IPS DF 6.9 (cell line): ENCODE results near the gene C2CD4D.
A peak's percentile ranks its signal among the peaks of the same experiment; 100 is the strongest.

Experiments
- DNase-seq: peaks from one replicate; pipeline ENCODE4 v3.0.0-alpha.2; 2013; ENCODE audit warnings: low read depth, low spot score
- H3K27ac ChIP-seq: one replicate; pipeline ENCODE4 v1.5.1; 2013; ENCODE audit warnings: low read length, control low read depth
- H3K27me3 ChIP-seq: 2 replicates; pipeline ENCODE4 v1.6.1; 2013; ENCODE audit warnings: mild to moderate bottlenecking, low read length; ENCODE audit not compliant: control insufficient read depth, insufficient read depth
- H3K36me3 ChIP-seq: 2 replicates; pipeline ENCODE4 v1.6.1; 2013; ENCODE audit warnings: low read length; ENCODE audit not compliant: control insufficient read depth, insufficient read depth
- H3K4me1 ChIP-seq: 2 replicates; pipeline ENCODE4 v1.6.1; 2013; ENCODE audit warnings: low read length; ENCODE audit not compliant: control insufficient read depth, insufficient read depth
- H3K4me3 ChIP-seq: 2 replicates; pipeline ENCODE4 v1.5.1; 2013; ENCODE audit warnings: mild to moderate bottlenecking, low read length
- H3K9me3 ChIP-seq: 2 replicates; pipeline ENCODE4 v1.6.1; 2013; ENCODE audit warnings: low read length, inconsistent platforms; ENCODE audit not compliant: control insufficient read depth, insufficient read depth
- WGBS: extraction: QIAGEN DNeasy Blood & Tissue Kit; methylation state at CpG from one replicate; pipeline ENCODE4 v1.1.7; 2013; ENCODE audit warnings: mixed read lengths, missing lambda C conversion rate; ENCODE audit not compliant: insufficient read length, insufficient coverage; 5-methylcytosine and 5-hydroxymethylcytosine counted together

C2CD4D gene

GRCh38 chr1:151805066-151805820 is 34.4 kb downstream of the C2CD4D start, which contains the start of gene LINGO4:
TSS of gene LINGO4 (minus strand) at chr1:151805419. CDS start at chr1:151802704, 2,715 bp downstream.
- Histone ChIP-seq H3K9me3 (no peaks in the 10 kb centered on the region), H3K27ac (no peak within 1 kb of the TSS), H3K4me1 (no peaks in the 10 kb centered on the region; the same call in 1 of the 2 replicates), H3K27me3 (no peaks in the 10 kb centered on the region), H3K36me3 (no peaks in the 10 kb centered on the region), H3K4me3 (no peak within 1 kb of the TSS)
- no CpG with 5 or more reads among the region's 12 CpGs for WGBS
- no peak for DNase-seq

- no CpG with 5 or more reads among the region's 3 CpGs for WGBS
- no peak for DNase-seq
- no peaks in the 10 kb centered on the region; the same call in 1 of the 2 replicates for H3K4me1 ChIP-seq
- H3K9me3 ChIP-seq: no peaks in the 10 kb centered on the region
- no peak overlapping the region for H3K27ac ChIP-seq
- no peak overlapping the region for H3K4me3 ChIP-seq
- no peaks in the 10 kb centered on the region for H3K36me3 ChIP-seq
- H3K27me3 ChIP-seq: no peaks in the 10 kb centered on the region
These were observed 35.7 kb downstream of the C2CD4D start for GRCh38 chr1:151803915-151804314.

DNA sequence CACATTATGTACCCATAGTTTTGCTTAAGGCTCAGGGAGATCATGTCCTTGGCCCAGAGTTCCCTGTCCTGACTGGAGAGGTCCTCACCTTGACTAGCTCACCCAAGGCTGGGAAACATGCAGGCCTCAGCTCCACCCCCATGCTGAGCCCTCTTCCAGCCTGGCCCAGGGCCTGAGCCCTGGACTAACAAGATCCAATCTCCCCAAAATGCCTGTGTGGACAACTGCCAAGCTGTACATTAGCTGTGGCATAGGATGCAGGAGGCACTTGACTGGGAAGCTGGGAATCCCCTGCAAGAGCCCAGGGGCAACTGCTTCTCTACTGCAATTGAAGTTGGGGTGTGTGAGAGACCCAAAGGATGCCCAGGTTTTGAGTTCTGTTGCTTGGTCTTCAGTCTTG is 36.5 kb downstream of the C2CD4D start:
- no peak for DNase-seq
- Histone ChIP-seq H3K36me3 (no peaks in the 10 kb centered on the region), H3K4me3 (no peak overlapping the region), H3K27ac (no peak overlapping the region), H3K4me1 (no peaks in the 10 kb centered on the region; the same call in 1 of the 2 replicates), H3K27me3 (no peaks in the 10 kb centered on the region), H3K9me3 (no peaks in the 10 kb centered on the region)

GRCh38 chr1:151802372-151802771 is 37.2 kb downstream of the C2CD4D start:
- H3K27me3 ChIP-seq: no peaks in the 10 kb centered on the region
- no peaks in the 10 kb centered on the region for H3K36me3 ChIP-seq
- H3K9me3 ChIP-seq: no peaks in the 10 kb centered on the region; the same call in 1 of the 2 replicates
- H3K4me1 ChIP-seq: no peaks in the 10 kb centered on the region; the same call in 1 of the 2 replicates
- H3K4me3 ChIP-seq: no peak overlapping the region
- no CpG with 5 or more reads among the region's 5 CpGs for WGBS
- DNase-seq: no peak
- H3K27ac ChIP-seq: no peak overlapping the region

- Histone ChIP-seq H3K4me3 (no peak overlapping the region), H3K36me3 (no peaks in the 10 kb centered on the region), H3K4me1 (no peaks in the 10 kb centered on the region; the same call in 1 of the 2 replicates), H3K9me3 (no peaks in the 10 kb centered on the region; the same call in 1 of the 2 replicates), H3K27ac (no peak overlapping the region), H3K27me3 (no peaks in the 10 kb centered on the region)
- no CpG with 5 or more reads among the region's 7 CpGs for WGBS
- no peak for DNase-seq
These were observed 37.8 kb downstream of the C2CD4D start for GRCh38 chr1:151801846-151802245.

- Histone ChIP-seq H3K4me1 (no peaks in the 10 kb centered on the region; the same call in 1 of the 2 replicates), H3K4me3 (no peak overlapping the region), H3K9me3 (no peaks in the 10 kb centered on the region; the same call in 1 of the 2 replicates), H3K36me3 (no peaks in the 10 kb centered on the region), H3K27me3 (no peaks in the 10 kb centered on the region), H3K27ac (no peak overlapping the region)
- DNase-seq: no peak
- no CpG with 5 or more reads among the region's 12 CpGs for WGBS
These were observed 38.3 kb downstream of the C2CD4D start for GRCh38 chr1:151801310-151801820.

DNA sequence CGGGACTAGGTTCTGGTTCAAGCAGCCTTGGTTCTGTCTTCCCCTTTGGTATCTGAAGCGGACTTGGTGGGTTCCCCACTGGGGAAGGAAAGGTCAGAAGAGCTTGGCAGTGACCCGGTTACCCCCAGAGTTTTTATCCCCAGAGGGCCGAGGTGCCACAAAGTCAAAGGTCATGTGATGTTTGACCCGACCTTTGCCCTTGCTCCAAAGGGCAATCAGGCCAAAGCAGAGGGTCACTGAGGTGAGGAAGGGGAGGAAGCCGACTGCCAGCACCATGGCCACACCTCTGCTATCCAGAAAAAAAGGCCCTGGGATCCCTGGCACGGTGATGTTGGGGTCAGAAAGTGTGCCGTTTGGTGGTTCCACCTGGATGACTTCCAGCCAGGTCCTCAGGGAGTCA is 38.8 kb downstream of the C2CD4D start:
- Histone ChIP-seq H3K4me3 (no peak overlapping the region), H3K9me3 (no peaks in the 10 kb centered on the region; the same call in 1 of the 2 replicates), H3K36me3 (no peaks in the 10 kb centered on the region), H3K27ac (no peak overlapping the region), H3K4me1 (no peaks in the 10 kb centered on the region; the same call in 1 of the 2 replicates), H3K27me3 (no peaks in the 10 kb centered on the region)
- WGBS: no CpG with 5 or more reads among the region's 8 CpGs
- DNase-seq: no peak

DNA sequence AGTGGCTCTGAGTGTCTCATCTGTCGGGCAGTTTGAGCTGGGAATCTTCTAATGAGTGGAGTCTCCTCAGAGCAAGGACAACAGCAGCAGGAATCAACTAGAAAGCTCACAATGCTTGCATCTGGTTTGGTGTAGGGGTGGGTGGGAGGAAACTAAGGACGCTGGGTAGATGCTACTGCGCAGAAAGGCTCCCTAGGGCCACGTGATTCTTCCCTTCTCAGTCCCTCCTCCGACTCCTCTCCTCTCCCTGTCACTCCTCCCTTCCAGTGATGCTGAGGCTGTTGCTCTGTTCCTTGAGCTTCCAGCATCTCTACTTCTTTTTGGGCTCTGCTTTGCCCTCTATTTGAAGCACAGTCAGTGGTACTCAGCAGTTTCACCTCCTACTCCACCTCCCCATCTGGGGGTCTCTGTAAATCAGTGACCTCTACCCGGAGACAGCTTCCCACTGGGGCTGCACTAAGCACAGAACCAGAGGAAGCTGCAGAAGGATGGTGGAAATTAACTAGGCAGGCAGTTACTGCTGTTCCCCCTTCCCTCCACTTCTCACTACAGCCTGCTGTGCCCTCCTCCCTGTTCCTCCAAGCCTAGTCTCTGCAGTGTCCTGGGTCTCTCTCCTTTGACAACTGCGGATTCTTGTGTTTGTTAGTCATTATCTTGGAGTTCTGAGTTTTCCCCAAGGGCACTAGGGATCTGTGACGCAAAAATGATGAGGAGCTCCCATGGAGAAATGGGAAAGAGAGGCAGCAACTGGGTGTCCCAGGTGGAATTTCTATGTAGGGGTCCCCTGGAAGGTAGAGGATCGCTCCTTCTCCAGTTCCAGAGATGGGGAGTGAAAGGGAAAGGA is 40.2 kb downstream of the C2CD4D start:
- Histone ChIP-seq H3K4me3 (no peak overlapping the region), H3K36me3 (no peaks in the 10 kb centered on the region), H3K27me3 (no peaks in the 10 kb centered on the region), H3K27ac (no peak overlapping the region), H3K4me1 (no peaks in the 10 kb centered on the region; the same call in 1 of the 2 replicates), H3K9me3 (no peaks in the 10 kb centered on the region; the same call in 1 of the 2 replicates)
- no peak for DNase-seq
- no CpG with 5 or more reads among the region's 9 CpGs for WGBS

- WGBS: 100% methylated on average over 1 of the region's 5 CpGs
- H3K4me3 ChIP-seq: no peak overlapping the region
- H3K27me3 ChIP-seq: no peaks in the 10 kb centered on the region
- no peak for DNase-seq
- H3K27ac ChIP-seq: no peak overlapping the region
- no peaks in the 10 kb centered on the region for H3K36me3 ChIP-seq
- H3K9me3 ChIP-seq: no peaks in the 10 kb centered on the region; the same call in 1 of the 2 replicates
- no peaks in the 10 kb centered on the region; the same call in 1 of the 2 replicates for H3K4me1 ChIP-seq
These were observed 41.0 kb downstream of the C2CD4D start for GRCh38 chr1:151798571-151798970.

DNA sequence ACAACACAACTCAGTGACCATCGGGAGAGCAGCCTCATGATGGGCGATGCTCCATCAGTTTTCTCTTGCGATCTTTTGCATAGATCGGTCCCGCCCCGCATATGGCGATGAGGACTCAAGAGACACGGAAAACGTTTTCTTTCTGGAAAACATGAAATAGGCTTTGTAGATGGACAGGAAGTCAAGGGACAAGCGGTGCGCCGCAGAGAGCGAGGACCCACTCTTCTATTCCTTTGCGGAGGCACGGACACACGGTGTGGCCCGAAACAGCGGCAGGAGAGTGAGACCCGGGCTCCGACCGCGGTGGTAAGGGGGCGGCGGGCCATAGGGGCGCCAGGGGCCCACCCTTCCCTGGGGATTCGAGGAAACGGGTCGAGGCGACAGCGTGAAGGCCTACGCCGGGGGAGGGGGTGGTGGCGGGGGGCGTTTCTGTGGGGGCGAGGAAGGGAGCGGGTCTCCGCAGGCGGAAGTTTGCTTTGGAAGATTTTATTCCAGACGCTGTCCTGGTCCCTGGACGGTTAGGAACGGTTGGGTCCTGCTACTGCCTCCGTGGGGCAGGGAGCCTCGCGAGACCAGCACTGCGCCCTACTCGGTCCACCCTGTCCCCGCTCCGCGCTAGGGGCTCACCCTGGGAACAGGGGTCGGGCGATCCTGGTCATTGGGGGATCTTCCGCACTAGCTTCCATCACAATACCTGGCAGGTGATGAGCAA is 48.5 kb downstream of the C2CD4D start:
- peak overlapping the region; percentile 69 for H3K4me3 ChIP-seq
- no peaks in the 10 kb centered on the region for H3K9me3 ChIP-seq
- H3K27me3 ChIP-seq: no peaks in the 10 kb centered on the region
- WGBS: no CpG with 5 or more reads among the region's 52 CpGs
- DNase-seq: no peak
- H3K36me3 ChIP-seq: no peaks in the 10 kb centered on the region
- H3K4me1 ChIP-seq: no peaks in the 10 kb centered on the region
- no peak overlapping the region for H3K27ac ChIP-seq
